Ureter (tissue), 1 donor: ENCODE results near the gene C1orf94. TPM values are rescaled to one million over a fixed set of nuclear protein-coding genes. Genes with fewer than 3 reads are reported as not detected.

Experiments used
- DNase-seq: peaks from one replicate; pipeline ENCODE4 v3.0.0-alpha.2; 2020; ENCODE audit warnings: low spot score
- total RNA-seq: library from RNA; stranded (reverse); gene quantifications from one replicate; pipeline ENCODE4 v1.2.4, GENCODE V29; 2023
- donor health status: DM: yes; HTN: yes; CAD: no.

C1orf94 gene
- total RNA-seq, 1 donor from 2014 or later, result not detected

DNA sequence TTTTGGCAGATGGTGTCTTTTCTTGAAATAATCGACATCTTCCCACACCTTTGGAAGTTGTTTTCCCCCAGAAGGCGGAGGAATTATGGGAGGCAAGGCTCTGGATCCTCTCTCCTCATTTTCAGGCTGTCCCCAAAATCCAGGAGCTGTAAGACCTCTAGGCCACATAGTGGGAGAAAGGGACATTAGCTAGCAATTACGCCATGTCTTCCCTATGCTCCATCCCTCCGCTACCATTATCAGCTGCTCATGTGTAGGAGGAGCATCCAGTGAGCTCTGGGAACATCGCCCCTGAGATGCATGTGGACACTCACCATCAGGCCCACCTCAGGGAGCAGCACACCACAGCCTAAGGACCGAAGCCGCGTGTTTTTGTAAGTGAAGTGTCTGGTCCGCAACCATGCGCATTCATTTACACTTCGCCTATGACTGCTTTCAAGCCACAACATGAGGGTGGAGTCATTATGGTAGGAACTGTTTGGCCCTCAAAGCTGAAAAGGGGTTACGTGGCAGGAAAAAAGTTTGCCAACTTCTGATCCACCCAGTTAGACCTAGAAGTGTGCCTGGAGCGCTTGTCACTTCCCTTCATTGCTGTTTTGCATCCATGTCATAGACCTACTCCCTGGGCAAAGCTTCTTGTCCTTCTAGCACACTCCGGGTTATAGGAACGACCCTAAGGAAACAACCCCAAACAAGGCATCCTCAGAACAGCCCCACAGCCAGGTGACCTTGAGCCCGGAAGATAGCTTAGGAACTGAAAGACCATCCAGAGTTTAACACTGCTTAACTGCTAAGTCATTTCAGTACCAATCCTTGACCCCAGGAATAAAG, 85.5 kb downstream of the C1orf94 start:
- no peak for DNase-seq

DNA sequence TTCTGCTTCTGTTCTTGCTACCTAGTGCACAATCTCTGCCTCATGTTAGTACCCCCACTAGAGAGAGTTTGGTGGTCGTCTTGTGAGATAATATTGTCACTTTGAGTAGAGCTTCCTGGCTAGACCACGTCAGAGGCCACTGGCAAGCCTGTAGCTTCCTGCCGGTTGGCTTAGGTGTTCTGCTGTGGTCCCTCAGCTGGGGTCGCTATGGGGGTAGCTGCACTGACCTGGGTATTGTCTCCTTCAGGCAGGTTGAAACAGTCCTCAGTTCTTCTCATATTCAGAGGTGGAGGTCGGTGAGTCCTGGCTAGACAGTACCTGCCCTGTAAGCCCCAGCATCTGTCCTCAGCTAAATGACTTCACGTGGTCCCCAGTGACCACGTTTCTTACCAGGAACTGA, 86.2 kb downstream of the C1orf94 start:
- DNase-seq, result no peak

DNA sequence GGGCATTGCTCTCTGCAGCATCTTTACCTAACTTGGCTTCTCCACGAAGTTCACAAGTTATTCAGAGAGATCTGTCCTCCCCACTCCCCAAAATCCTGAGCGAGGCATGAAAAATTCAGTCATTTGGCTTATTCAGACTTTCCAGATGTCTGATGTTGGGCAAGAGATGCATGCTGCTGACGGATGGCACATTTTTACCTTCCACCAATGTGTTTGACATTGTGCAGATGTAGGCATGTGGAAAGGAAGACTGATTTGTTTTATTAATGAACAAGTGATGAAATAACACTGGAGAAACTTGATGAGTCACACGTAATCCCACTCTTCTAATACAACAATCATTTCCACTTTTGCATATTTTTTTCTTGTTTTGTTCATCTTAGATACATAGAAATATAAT, 86.7 kb downstream of the C1orf94 start:
- no peak for DNase-seq

DNA sequence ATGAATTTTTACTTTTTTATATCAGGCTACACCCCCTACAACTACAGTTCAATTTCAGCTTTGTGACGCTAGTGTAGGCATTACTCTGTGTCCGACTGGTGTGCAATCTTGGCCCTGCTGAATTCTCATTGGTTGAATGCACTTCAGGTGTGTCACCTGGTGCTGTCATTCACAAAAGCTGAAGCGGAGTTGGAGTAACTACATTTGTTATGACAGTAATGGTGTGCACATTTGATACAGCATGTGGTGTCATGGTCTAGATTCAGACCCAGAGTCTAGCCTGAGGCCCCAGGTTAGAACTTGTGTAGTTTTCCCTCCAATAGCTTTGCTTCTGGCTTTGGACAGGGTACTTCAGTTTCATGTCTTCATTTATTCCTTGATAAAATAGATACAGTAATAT, 88.7 kb downstream of the C1orf94 start:
- DNase-seq, result no peak

DNA sequence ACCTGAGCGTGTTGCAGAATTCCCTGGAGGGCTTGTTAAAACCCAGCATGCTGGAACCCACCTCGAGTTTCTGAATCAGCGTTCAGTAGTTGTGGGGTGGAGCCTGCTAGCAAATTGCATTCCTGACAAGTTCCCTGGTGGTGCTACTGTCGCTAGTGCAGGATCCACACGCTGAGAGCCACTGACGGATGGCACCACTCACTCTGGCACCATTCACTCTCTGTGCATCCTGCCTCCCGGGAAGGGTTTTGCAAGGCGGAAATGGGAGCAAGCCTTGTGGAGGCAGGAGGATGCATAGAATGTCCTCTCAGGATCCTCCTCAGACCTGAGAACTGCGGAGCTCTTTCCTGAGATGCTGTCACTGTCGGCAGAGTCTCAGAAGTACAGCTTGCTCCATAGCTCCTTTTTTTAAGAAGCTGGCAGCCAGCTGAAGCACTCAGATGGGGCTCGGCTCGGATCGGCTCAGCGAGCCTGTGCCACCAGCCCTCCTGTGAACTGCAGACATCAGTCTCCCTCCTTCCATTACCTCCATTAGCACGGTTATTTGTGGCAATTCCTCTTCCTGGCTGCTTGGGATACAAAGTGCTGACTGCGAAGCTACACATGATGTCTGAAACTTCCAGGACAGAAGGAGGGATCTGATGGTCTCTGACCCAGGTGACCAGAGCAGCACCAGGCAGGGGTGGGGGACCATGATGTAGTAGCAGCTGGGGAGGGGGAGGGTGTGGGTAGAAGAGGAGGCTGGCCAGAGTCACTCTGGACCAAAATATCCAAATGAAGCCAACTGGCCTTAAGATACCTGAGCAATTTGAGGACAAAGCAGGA, 89.6 kb downstream of the C1orf94 start:
- no peak for DNase-seq

DNA sequence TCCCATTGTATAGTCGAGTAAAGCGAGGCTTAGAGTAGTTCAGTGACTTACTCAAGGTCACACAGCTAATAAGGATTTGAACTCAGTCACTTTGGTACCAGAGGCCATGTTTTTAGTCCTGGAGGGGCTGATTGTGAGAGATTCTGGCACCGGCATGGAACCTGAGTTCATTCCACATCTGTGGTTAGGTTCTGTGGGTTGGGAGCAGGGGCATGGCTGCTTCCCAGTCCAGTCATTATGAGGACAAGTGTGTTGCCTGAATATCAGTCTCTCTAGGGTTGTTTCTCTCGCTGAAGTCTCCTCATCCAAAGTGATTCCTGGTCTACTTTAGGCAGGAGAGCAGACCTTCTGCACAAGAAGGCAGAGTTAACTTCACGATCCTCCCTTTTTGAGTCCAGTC, 90.6 kb downstream of the C1orf94 start:
- DNase-seq, result no peak

DNA sequence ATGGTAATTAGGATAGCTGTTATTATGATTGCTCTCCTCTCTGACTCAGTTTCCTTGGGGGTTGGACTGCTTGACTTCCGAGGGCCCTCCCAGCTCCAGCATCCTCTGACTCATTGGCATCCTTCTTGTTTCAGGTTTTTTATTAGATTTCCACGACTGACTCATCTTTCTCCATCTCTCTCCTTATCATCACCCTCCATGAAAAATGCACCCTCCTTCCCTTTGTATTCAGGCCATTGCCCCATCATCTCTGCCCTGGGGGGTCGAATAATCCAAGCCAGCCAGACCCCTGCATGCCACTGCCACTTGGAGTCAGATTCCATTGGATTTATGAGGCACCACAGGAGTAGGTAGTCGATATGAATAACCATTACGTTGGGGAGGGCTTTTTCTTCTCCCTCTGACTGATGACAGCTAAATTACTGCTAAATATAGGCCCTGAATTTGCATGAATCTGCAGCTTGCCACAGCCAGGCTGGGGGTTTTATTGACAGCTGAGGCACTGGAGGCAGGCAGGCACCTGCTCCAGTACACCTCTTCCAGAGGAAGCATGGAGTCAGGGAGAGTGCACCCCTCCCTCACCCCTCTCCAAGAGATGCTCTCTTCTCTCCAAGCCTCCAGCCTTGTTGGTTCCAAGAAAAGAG, 91.7 kb downstream of the C1orf94 start:
- DNase-seq, result no peak

Other genes starting within 250 kb of the C1orf94 start
- 1.1 TPM for gene CSMD2, start 11.7 kb upstream of the C1orf94 start, total RNA-seq